Naive thymus-derived CD4-positive, alpha-beta T cell (primary cell): ENCODE data around the gene CANT1. TPM values are rescaled to one million over a fixed set of nuclear protein-coding genes. Genes with fewer than 3 reads are reported as not detected.
"Not testable (repeated sequence)": the region's sequence is repeated elsewhere in the genome, so short reads cannot be mapped to it uniquely, and the experiment has no call there.

Experiments used
- ATAC-seq: fragments of 150-1000 bp; cut with Tn5 transposase; 2 replicates; pipeline ENCODE4 v1.10.0; 2021; ENCODE audit warnings: mild to moderate bottlenecking, moderate library complexity
- CTCF ChIA-PET: fragments of 350-600 bp; sonication (Branson Sonifier 250); formaldehyde crosslinking; loops from one replicate; lab custom pipeline; 2021; ENCODE audit warnings: antibody characterized with exemption; lab: Charles Lee
- POLR2A ChIA-PET: fragments of 350-600 bp; sonication (Branson Sonifier 250); formaldehyde crosslinking; loops from one replicate; lab custom pipeline; 2021; ENCODE audit warnings: antibody characterized with exemption, inconsistent platforms; lab: Charles Lee
- DNase-seq, 9 donors: peaks; one replicate each; pipeline versions ENCODE4 v3.0.0 to v3.0.0-alpha.2; 2020 to 2022; ENCODE audit warnings: mixed read lengths in 1 of 9
- H3K27ac ChIP-seq: one replicate; pipeline ENCODE4 v1.7.0; 2013; ENCODE audit warnings: mild to moderate bottlenecking, low read depth, low read length, moderate library complexity
- H3K27me3 ChIP-seq, 2 donors: one replicate each; pipeline ENCODE4 v1.7.0; 2013; ENCODE audit warnings: low read length in 2 of 2, mild to moderate bottlenecking in 2 of 2, moderate library complexity in 2 of 2; ENCODE audit not compliant: control insufficient read depth in 2 of 2, insufficient read depth in 2 of 2
- H3K36me3 ChIP-seq, 3 experiments: 1 replicate in 2 of 3; 2 replicates in 1 of 3; pipeline ENCODE4 v1.7.0; 2013; ENCODE audit warnings: low read length in 3 of 3, mild to moderate bottlenecking in 3 of 3, moderate library complexity in 1 of 3; ENCODE audit not compliant: insufficient read depth in 3 of 3, control insufficient read depth in 2 of 3
- H3K4me1 ChIP-seq, 2 donors: one replicate each; pipeline ENCODE4 v1.7.0; 2013; ENCODE audit warnings: low read length in 2 of 2, mild to moderate bottlenecking in 2 of 2, moderate library complexity in 1 of 2; ENCODE audit not compliant: control insufficient read depth in 2 of 2, insufficient read depth in 2 of 2
- H3K4me3 ChIP-seq: 2 replicates; pipeline ENCODE4 v1.7.0; 2013; ENCODE audit warnings: mild to moderate bottlenecking, low read length
- H3K9me3 ChIP-seq, 3 experiments: 1 replicate in 2 of 3; 2 replicates in 1 of 3; pipeline ENCODE4 v1.7.0; 2013; ENCODE audit warnings: low read length in 3 of 3; ENCODE audit not compliant: control insufficient read depth in 2 of 3
- H3K27ac Mint-ChIP-seq, 9 donors: one replicate each; pipeline ENCODE4 v1.8.0; 2020 to 2022; ENCODE audit warnings: mixed read lengths in 9 of 9, mild to moderate bottlenecking in 8 of 9, moderate library complexity in 5 of 9, inconsistent platforms in 2 of 9
- H3K27me3 Mint-ChIP-seq, 5 donors: one replicate each; pipeline ENCODE4 v1.8.0; 2021 to 2022; ENCODE audit warnings: mixed read lengths in 5 of 5, mild to moderate bottlenecking in 1 of 5
- H3K36me3 Mint-ChIP-seq, 5 donors: one replicate each; pipeline ENCODE4 v1.8.0; 2020 to 2022; ENCODE audit warnings: mixed read lengths in 5 of 5, mild to moderate bottlenecking in 3 of 5, inconsistent platforms in 1 of 5
- H3K4me1 Mint-ChIP-seq, 7 donors: one replicate each; pipeline ENCODE4 v1.8.0; 2020 to 2022; ENCODE audit warnings: mixed read lengths in 7 of 7, mild to moderate bottlenecking in 3 of 7, inconsistent platforms in 1 of 7
- H3K4me3 Mint-ChIP-seq, 10 donors: one replicate each; pipeline ENCODE4 v1.8.0; 2020 to 2022; ENCODE audit warnings: mild to moderate bottlenecking in 10 of 10, mixed read lengths in 10 of 10, moderate library complexity in 6 of 10, inconsistent platforms in 2 of 10
- H3K9me3 Mint-ChIP-seq, 11 donors: one replicate each; pipeline ENCODE4 v1.8.0; 2020 to 2022; ENCODE audit warnings: mixed read lengths in 11 of 11, mild to moderate bottlenecking in 4 of 11, inconsistent platforms in 1 of 11, moderate library complexity in 1 of 11
- intact Hi-C, 2 donors: fragments of 100-400 bp; cut with micrococcal nuclease; formaldehyde crosslinking; loops; one replicate each; pipeline ENCODE4 v1.15.1; 2023
- polyA plus RNA-seq, 2 donors: library from polyadenylated mRNA; unstranded; fragments of 300-500 nt; fragmentation: Illumina TruSeq; gene quantifications; one replicate each; pipeline ENCODE4 v1.2.3, GENCODE V29; 2021
- total RNA-seq, 6 experiments: library from RNA in 5 of 6; stranded (reverse) in 5 of 6; gene quantifications; 1 replicate in 5 of 6; 2 replicates in 1 of 6; pipeline ENCODE4 v1.2.3 and lab custom pipeline; 2021 to 2026

The CANT1 gene
- total and polyA plus RNA-seq, 7 experiments from 2014 or later: 11.2 to 82.2 (median 42.3) TPM

- Mint-ChIP-seq H3K27ac (peak overlapping the region in 1 of 9 donors; percentile 38), H3K36me3 (peaks cover 0 to 10% (median 0%) of the 10 kb centered on the region in 5 donors), H3K4me3 (no peak overlapping the region), H3K9me3 (no peaks in the 10 kb centered on the region), H3K27me3 (no peaks in the 10 kb centered on the region), H3K4me1 (peaks cover 3 to 8% (median 5%) of the 10 kb centered on the region in 7 donors)
- intact Hi-C loops: no loop called here
- ChIA-PET POLR2A (no interaction called here), CTCF (no interaction called here)
- peaks cover 0 to 6% of the 10 kb centered on the region in 2 donors for H3K4me1 ChIP-seq
- no peak overlapping the region for H3K4me3 ChIP-seq
- H3K27ac ChIP-seq: no peak overlapping the region
- H3K9me3 ChIP-seq: no peaks in the 10 kb centered on the region
- no peak for DNase-seq
- H3K27me3 ChIP-seq: no peaks in the 10 kb centered on the region
- peaks cover 0 to 9% (median 0%) of the 10 kb centered on the region in 3 experiments for H3K36me3 ChIP-seq
- ATAC-seq: no peak
Observed at GRCh38 chr17:78966123-78966813, 43.3 kb downstream of the CANT1 start.

DNA sequence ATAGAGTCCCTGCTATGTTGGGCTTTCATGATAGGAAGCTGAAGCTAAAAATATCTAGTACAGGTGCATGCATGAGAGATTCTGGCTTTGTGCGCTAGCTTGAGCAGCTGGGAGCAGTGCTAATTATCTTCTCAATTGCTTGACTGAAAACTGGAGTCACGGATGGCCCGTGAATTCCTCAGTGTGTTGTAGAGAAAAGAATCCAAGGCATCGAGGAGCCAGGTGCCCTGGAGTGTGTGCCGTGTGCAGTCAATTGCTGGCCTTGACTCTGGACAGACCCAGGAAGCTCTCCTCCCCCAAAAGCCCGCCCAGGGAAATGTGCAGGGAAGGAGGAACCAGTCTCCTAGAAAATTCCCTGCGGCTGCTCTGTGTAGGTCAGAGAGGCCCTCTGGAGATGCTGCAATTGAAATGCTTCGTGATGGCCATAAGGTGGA, 44.1 kb downstream of the CANT1 start:
- Mint-ChIP-seq H3K27me3 (no peaks in the 10 kb centered on the region), H3K4me1 (peaks cover 0 to 3% (median 0%) of the 10 kb centered on the region in 7 donors), H3K9me3 (no peaks in the 10 kb centered on the region), H3K4me3 (no peak overlapping the region), H3K27ac (peak overlapping the region in 2 of 9 donors; percentile 21 to 51), H3K36me3 (peaks cover 0 to 8% (median 0%) of the 10 kb centered on the region in 5 donors)
- CTCF ChIA-PET: interaction anchor here (1.2 kb wide), 1 partner anchor 72 kb away, joined by 5 read pairs; no protein-coding TSS in a partner anchor
- no peak for ATAC-seq
- no peak overlapping the region for H3K27ac ChIP-seq
- intact Hi-C loops: no loop called here
- no peaks in the 10 kb centered on the region for H3K9me3 ChIP-seq
- peaks cover 0 to 9% (median 0%) of the 10 kb centered on the region in 3 experiments for H3K36me3 ChIP-seq
- no peak overlapping the region for H3K4me3 ChIP-seq
- POLR2A ChIA-PET: no interaction called here
- H3K4me1 ChIP-seq: no peaks in the 10 kb centered on the region
- no peak for DNase-seq
- no peaks in the 10 kb centered on the region for H3K27me3 ChIP-seq

DNA sequence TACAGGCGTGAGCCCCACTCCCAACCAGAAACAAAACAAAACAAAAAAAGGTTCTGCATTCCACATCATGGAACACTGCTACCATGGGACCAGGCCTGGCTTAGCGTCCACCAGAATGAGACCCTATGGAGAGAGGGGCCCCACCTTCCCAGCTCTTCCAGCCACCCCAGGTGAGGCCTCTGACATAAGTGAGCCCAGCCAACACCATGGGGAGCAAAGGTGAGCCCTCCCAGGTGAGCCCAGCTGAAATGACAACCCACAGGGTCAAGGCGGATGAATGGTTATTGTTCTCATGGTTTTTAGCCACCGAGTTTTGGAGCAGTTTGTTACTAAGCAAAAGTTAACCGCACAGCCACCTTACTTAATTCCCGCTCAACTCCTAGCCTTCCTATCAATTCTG, 46.2 kb downstream of the CANT1 start:
- H3K4me3 Mint-ChIP-seq: no peak overlapping the region
- intact Hi-C loops: no loop called here
- Histone ChIP-seq H3K9me3 (no peaks in the 10 kb centered on the region), H3K4me3 (no peak overlapping the region), H3K36me3 (peaks cover 0 to under 1% (median 0%) of the 10 kb centered on the region in 3 experiments), H3K27ac (no peak overlapping the region), H3K27me3 (no peaks in the 10 kb centered on the region), H3K4me1 (no peaks in the 10 kb centered on the region)
- peaks cover 0 to 3% (median 0%) of the 10 kb centered on the region in 5 donors for H3K27me3 Mint-ChIP-seq
- H3K4me1 Mint-ChIP-seq: no peaks in the 10 kb centered on the region
- POLR2A ChIA-PET: no interaction called here
- H3K9me3 Mint-ChIP-seq: peaks cover 0 to 2% (median 0%) of the 10 kb centered on the region in 11 donors
- no peak for ATAC-seq
- no peak overlapping the region for H3K27ac Mint-ChIP-seq
- H3K36me3 Mint-ChIP-seq: peaks cover 0 to 8% (median 0%) of the 10 kb centered on the region in 5 donors
- no peak for DNase-seq
- CTCF ChIA-PET: interaction anchor here (1.6 kb wide), 1 partner anchor 8 kb away, joined by 6 read pairs; no protein-coding TSS in a partner anchor

DNA sequence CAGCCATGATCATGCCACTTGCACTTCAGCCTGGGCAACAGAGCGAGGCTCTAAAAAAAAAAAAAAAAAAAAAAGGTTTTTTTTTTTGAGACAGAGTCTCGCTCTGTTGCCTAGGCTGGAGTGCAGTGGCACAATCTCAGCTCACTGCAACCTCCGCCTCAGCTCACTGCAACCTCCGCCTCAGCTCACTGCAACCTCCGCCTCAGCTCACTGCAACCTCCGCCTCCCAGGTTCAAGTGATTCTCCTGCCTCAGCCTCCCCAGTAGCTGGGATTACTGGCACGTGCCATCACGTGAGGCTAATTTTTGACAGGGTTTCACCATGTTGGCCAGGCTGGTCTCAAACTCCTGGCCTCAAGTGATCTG, 46.6 kb downstream of the CANT1 start:
- ATAC-seq, H3K4me3 Mint-ChIP-seq, POLR2A ChIA-PET, H3K36me3 ChIP-seq, H3K27ac Mint-ChIP-seq, H3K36me3 Mint-ChIP-seq, H3K4me3 ChIP-seq, H3K9me3 Mint-ChIP-seq, H3K27me3 ChIP-seq, H3K4me1 ChIP-seq, H3K4me1 Mint-ChIP-seq, DNase-seq, H3K27ac ChIP-seq, H3K27me3 Mint-ChIP-seq, intact Hi-C loops, H3K9me3 ChIP-seq: not testable (repeated sequence)
- CTCF ChIA-PET: interaction anchor here (1.6 kb wide), 1 partner anchor 8 kb away, joined by 6 read pairs; no protein-coding TSS in a partner anchor

DNA sequence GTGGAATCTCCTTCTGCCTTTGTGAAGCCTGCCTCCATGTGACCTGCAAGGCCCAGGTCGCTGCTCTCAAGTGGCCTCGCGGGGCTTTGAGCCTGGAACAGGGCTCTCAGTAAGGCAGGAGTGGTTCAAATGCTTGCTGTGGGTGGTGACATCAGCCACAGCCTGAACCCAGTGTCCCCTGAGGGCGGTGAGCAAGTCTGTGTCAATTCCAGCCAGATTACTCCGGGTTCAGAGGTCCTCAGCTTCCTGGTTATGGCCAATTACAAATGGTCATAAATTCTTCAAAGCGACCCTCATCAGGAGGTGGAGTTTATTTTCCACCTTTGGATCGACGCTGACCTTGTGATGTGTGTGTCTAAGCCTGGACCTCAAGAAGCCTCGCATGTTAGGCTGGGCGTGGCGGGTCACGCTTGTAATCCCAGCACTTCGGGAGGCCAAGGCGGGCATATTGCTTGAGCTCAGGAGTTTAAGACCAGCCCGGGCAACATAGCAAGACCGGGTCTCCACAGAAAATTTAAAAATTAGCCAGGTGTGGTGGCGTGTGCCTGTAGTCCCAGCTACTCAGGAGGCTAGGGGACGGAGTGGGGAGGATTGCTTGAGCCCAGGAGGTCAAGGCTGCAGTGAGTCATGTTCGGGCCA, 47.1 kb downstream of the CANT1 start:
- intact Hi-C loops: no loop called here
- ChIA-PET CTCF (interaction anchor here (1.6 kb wide), 1 partner anchor 9 kb away, joined by 6 read pairs; no protein-coding TSS in a partner anchor), POLR2A (no interaction called here)
- H3K4me1 ChIP-seq: no peaks in the 10 kb centered on the region
- Mint-ChIP-seq H3K27ac (no peak overlapping the region), H3K4me1 (no peaks in the 10 kb centered on the region), H3K36me3 (peaks cover 0 to 4% (median 0%) of the 10 kb centered on the region in 5 donors), H3K9me3 (peaks cover 0 to 2% (median 0%) of the 10 kb centered on the region in 11 donors), H3K4me3 (no peak overlapping the region), H3K27me3 (peaks cover 0 to 3% (median 0%) of the 10 kb centered on the region in 5 donors)
- H3K9me3 ChIP-seq: no peaks in the 10 kb centered on the region
- no peak for ATAC-seq
- no peak for DNase-seq
- no peak overlapping the region for H3K27ac ChIP-seq
- H3K4me3 ChIP-seq: no peak overlapping the region
- no peaks in the 10 kb centered on the region for H3K36me3 ChIP-seq
- H3K27me3 ChIP-seq: no peaks in the 10 kb centered on the region

- ATAC-seq: no peak
- H3K27ac ChIP-seq: no peak overlapping the region
- no peaks in the 10 kb centered on the region for H3K4me1 ChIP-seq
- Mint-ChIP-seq H3K27me3 (peaks cover 0 to 3% (median 0%) of the 10 kb centered on the region in 5 donors), H3K4me3 (no peak overlapping the region), H3K4me1 (no peaks in the 10 kb centered on the region), H3K27ac (no peak overlapping the region), H3K36me3 (peaks cover 0 to 4% (median 0%) of the 10 kb centered on the region in 5 donors), H3K9me3 (peaks cover 0 to 4% (median 0%) of the 10 kb centered on the region in 11 donors)
- H3K36me3 ChIP-seq: no peaks in the 10 kb centered on the region
- CTCF ChIA-PET: interaction anchor here (1.6 kb wide), 1 partner anchor 10 kb away, joined by 6 read pairs; no protein-coding TSS in a partner anchor
- no peaks in the 10 kb centered on the region for H3K27me3 ChIP-seq
- intact Hi-C loops: no loop called here
- DNase-seq: no peak
- H3K4me3 ChIP-seq: no peak overlapping the region
- H3K9me3 ChIP-seq: no peaks in the 10 kb centered on the region
- POLR2A ChIA-PET: no interaction called here
Observed at GRCh38 chr17:78961571-78961970, 48.0 kb downstream of the CANT1 start.
